Liver (tissue), 9 donors: ENCODE data around the gene ALG12. TPM values are rescaled to one million over a fixed set of nuclear protein-coding genes. Genes with fewer than 3 reads are reported as not detected.

Source experiments
- DNase-seq: peaks from one replicate; pipeline ENCODE4 v3.0.0-alpha.2; 2017; ENCODE audit warnings: low spot score
- H3K27ac ChIP-seq, 2 donors: one replicate each; pipeline ENCODE4 v1.7.0; 2013; ENCODE audit warnings: inconsistent platforms in 2 of 2, low read length in 2 of 2, control low read depth in 1 of 2, low read depth in 1 of 2, mild to moderate bottlenecking in 1 of 2
- H3K27me3 ChIP-seq, 4 donors: one replicate each; pipeline versions ENCODE4 v1.6.1 to v1.7.0; 2013; ENCODE audit warnings: low read length in 3 of 4, inconsistent platforms in 1 of 4, mild to moderate bottlenecking in 1 of 4, moderate library complexity in 1 of 4; ENCODE audit not compliant: control insufficient read depth in 4 of 4, insufficient read depth in 4 of 4
- H3K36me3 ChIP-seq, 4 donors: one replicate each; pipeline versions ENCODE4 v1.6.1 to v1.7.0; 2013; ENCODE audit warnings: low read length in 3 of 4, mild to moderate bottlenecking in 3 of 4, low read depth in 1 of 4, moderate library complexity in 1 of 4; ENCODE audit not compliant: control insufficient read depth in 4 of 4, insufficient read depth in 3 of 4
- H3K4me1 ChIP-seq, 4 donors: one replicate each; pipeline versions ENCODE4 v1.6.1 to v1.7.0; 2013; ENCODE audit warnings: low read length in 3 of 4, mild to moderate bottlenecking in 3 of 4, moderate library complexity in 1 of 4; ENCODE audit not compliant: control insufficient read depth in 4 of 4, insufficient read depth in 4 of 4
- H3K4me3 ChIP-seq, 3 donors: one replicate each; pipeline versions ENCODE4 v1.6.1 to v1.7.0; 2013; ENCODE audit warnings: low read length in 3 of 3, control low read depth in 1 of 3, low read depth in 1 of 3, mild to moderate bottlenecking in 1 of 3
- H3K9ac ChIP-seq, 2 donors: one replicate each; pipeline ENCODE4 v1.7.0; 2013; ENCODE audit warnings: low read length in 2 of 2, mild to moderate bottlenecking in 2 of 2, moderate library complexity in 2 of 2, control low read depth in 1 of 2, low read depth in 1 of 2
- H3K9me3 ChIP-seq, 4 donors: one replicate each; pipeline versions ENCODE4 v1.6.1 to v1.7.0; 2013; ENCODE audit warnings: low read length in 3 of 4; ENCODE audit not compliant: control insufficient read depth in 4 of 4
- CTCF ChIP-seq: fragments of 150-350 bp; IDR thresholded peaks from 2 replicates; pipeline ENCODE4 v1.5.1; 2017; ENCODE audit warnings: improper control_type of control experiment, low read depth, low read length; ENCODE audit not compliant: missing input control
- FOXA1 ChIP-seq: IDR thresholded peaks from 2 replicates; pipeline ENCODE4 v1.6.1; 2016; ENCODE audit warnings: antibody characterized with exemption
- HNF4A ChIP-seq, 2 donors: conservative IDR thresholded peaks; 2 replicates each; pipeline ENCODE4 v1.6.1; 2016; ENCODE audit warnings: antibody characterized with exemption in 2 of 2, mild to moderate bottlenecking in 2 of 2
- HNF4G ChIP-seq: IDR thresholded peaks from 2 replicates; pipeline ENCODE4 v1.6.1; 2016; ENCODE audit warnings: antibody characterized with exemption
- REST ChIP-seq: IDR thresholded peaks from 2 replicates; pipeline ENCODE4 v1.6.1; 2016; ENCODE audit warnings: antibody characterized with exemption, mild to moderate bottlenecking
- YY1 ChIP-seq: IDR thresholded peaks from 2 replicates; pipeline ENCODE4 v1.6.1; 2016; ENCODE audit warnings: antibody characterized with exemption, mild to moderate bottlenecking
- ZBTB33 ChIP-seq: IDR thresholded peaks from 2 replicates; pipeline ENCODE4 v1.6.1; 2016; ENCODE audit warnings: antibody characterized with exemption
- WGBS: extraction: QIAGEN DNeasy Blood & Tissue Kit; methylation state at CpG from one replicate; pipeline ENCODE4 v1.1.7; 2013; 5-methylcytosine and 5-hydroxymethylcytosine counted together
- polyA plus RNA-seq, 2 donors: library from polyadenylated mRNA; stranded (reverse) in 1 of 2; unstranded in 1 of 2; fragments of 200-250 nt in 1 of 2; fragments of >200 nt in 1 of 2; fragmentation: Nextera tagmentation in 1 of 2; extraction: Ambion mirVana in 1 of 2; gene quantifications; one replicate each; pipeline versions ENCODE4 v1.2.1 to v1.2.3, GENCODE V29; 2013 to 2015
- total RNA-seq, 2 donors: library from RNA; depleted of rRNA; stranded (reverse); fragments of >200 nt; gene quantifications; one replicate each; pipeline ENCODE4 v1.2.3, GENCODE V29; 2014
- donor health status: healthy.
- donor health status: healthy.
- donor health status: healthy.
- donor health status: healthy.
- donor health status: healthy.

The ALG12 gene
- total and polyA plus RNA-seq, 4 donors: 10.4 to 20.2 (median 14.0) TPM

- no peak for TF ChIP-seq YY1
- TF ChIP-seq CTCF: no peak
- no peak for TF ChIP-seq HNF4G
- TF ChIP-seq REST: no peak
Measured at GRCh38 chr22:49915610-49916009, 2.6 kb downstream of the ALG12 start (continued).

- H3K4me1 ChIP-seq: peaks cover 0 to 14% (median 8%) of the 10 kb centered on the region in 4 donors
- H3K9me3 ChIP-seq: no peaks in the 10 kb centered on the region
- TF ChIP-seq YY1: no peak
- H3K4me3 ChIP-seq: no peak overlapping the region
- H3K36me3 ChIP-seq: peaks cover 6 to 24% (median 9%) of the 10 kb centered on the region in 4 donors
- no peak overlapping the region for H3K27ac ChIP-seq
- H3K27me3 ChIP-seq: no peaks in the 10 kb centered on the region
- 95% methylated on average over 12 of the region's 12 CpGs for WGBS
- no peak overlapping the region for H3K9ac ChIP-seq
- DNase-seq: no peak
Measured at GRCh38 chr22:49914256-49914655, 4.0 kb downstream of the ALG12 start.

GRCh38 chr22:49913446-49913845, 4.8 kb downstream of the ALG12 start:
- H3K9ac ChIP-seq: no peak overlapping the region
- no peak overlapping the region for H3K4me3 ChIP-seq
- TF ChIP-seq FOXA1: no peak
- no peak for TF ChIP-seq HNF4A (conservative IDR thresholded peaks at IDR 0.05)
- no peak for TF ChIP-seq ZBTB33
- no peak for TF ChIP-seq REST
- H3K27ac ChIP-seq: no peak overlapping the region
- H3K36me3 ChIP-seq: peaks cover 6 to 30% (median 9%) of the 10 kb centered on the region in 4 donors
- 97% methylated on average over 14 of the region's 14 CpGs for WGBS
- no peaks in the 10 kb centered on the region for H3K27me3 ChIP-seq
- DNase-seq: no peak
- peaks cover 0 to 9% (median 3%) of the 10 kb centered on the region in 4 donors for H3K4me1 ChIP-seq
- H3K9me3 ChIP-seq: no peaks in the 10 kb centered on the region
